ENCODE results near the gene TEX35.

TEX35 gene

GRCh38 chr1:178534137-178534868, 21.4 kb downstream of the TEX35 start:
- no peaks in the 10 kb centered on the region; the same call in 1 of the 2 replicates for H3K4me1 ChIP-seq (ENCODE audit: control insufficient read depth, insufficient read depth, low read length)
- ChIA-PET CTCF (interaction anchor here (1.1 to 3.0 kb wide), 4 partner anchors 12 to 469 kb away, joined by 3 to 20 read pairs (median 7); no protein-coding TSS in a partner anchor), POLR2A (no interaction called here)
- H3K36me3 ChIP-seq (ENCODE audit: control insufficient read depth in 2 of 2, insufficient read depth in 1 of 2, low read length in 2 of 2) = no peaks in the 10 kb centered on the region
- H3K27ac ChIP-seq (ENCODE audit: extremely low read depth, low read depth, low read length) = no peak overlapping the region
- no peaks in the 10 kb centered on the region for H3K9me3 ChIP-seq (ENCODE audit: control insufficient read depth, insufficient read depth, low read depth, low read length)
- no peak overlapping the region for H3K4me3 ChIP-seq (ENCODE audit: low read depth, low read length)
- no peak for TF ChIP-seq ZNF777 (tag by site-specific recombination; IDR thresholded peaks at IDR 0.05; ENCODE audit: borderline replicate concordance)
- no peak for TF ChIP-seq OVOL3 (tag by site-specific recombination; IDR thresholded peaks at IDR 0.05)
- no peak for TF ChIP-seq ZNF24 (tag by site-specific recombination; IDR thresholded peaks at IDR 0.05)
- TF ChIP-seq ZNF138 (tag by site-specific recombination; IDR thresholded peaks at IDR 0.05; ENCODE audit: borderline replicate concordance) = no peak
- TF ChIP-seq ZIC2 (tag by site-specific recombination; IDR thresholded peaks at IDR 0.05) = peak; percentile 53
- TF ChIP-seq ZBTB11 (tag by site-specific recombination; conservative IDR thresholded peaks at IDR 0.05; ENCODE audit: low read depth) = no peak
- TF ChIP-seq ZBTB1 (tag by site-specific recombination; IDR thresholded peaks at IDR 0.05) = no peak

DNA sequence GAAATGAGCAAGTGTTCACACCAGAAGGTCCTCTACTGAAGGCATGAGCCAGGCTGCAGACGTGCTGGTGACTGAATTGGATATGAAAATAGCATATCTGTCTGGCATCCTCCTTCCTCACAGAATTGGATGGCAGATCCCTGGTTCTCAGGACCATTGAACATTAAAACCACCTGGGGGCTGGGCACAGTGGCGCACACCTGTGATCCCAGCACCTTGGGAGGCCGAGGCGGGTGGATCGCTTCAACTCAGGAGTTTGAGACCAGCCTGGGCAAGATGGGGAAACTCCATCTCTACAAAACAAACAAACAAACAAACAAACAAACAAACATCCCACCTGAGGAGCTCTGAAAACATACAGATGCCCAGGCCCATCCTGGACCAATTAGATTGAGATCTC, 23.4 kb downstream of the TEX35 start:
- no peak overlapping the region for H3K27ac ChIP-seq (ENCODE audit: extremely low read depth, low read depth, low read length)
- POLR2A ChIA-PET = no interaction called here

GRCh38 chr1:178536844-178537371, 24.0 kb downstream of the TEX35 start:
- Histone ChIP-seq H3K27ac (ENCODE audit: extremely low read depth, low read depth, low read length) (no peak overlapping the region), H3K4me3 (ENCODE audit: low read depth, low read length) (no peak overlapping the region), H3K9me3 (ENCODE audit: control insufficient read depth, insufficient read depth, low read depth, low read length) (no peaks in the 10 kb centered on the region), H3K36me3 (ENCODE audit: control insufficient read depth in 2 of 2, insufficient read depth in 1 of 2, low read length in 2 of 2) (no peaks in the 10 kb centered on the region), H3K4me1 (ENCODE audit: control insufficient read depth, insufficient read depth, low read length) (no peaks in the 10 kb centered on the region)
- POLR2A ChIA-PET = no interaction called here
- CTCF ChIA-PET = interaction anchor here (0.8 to 2.6 kb wide), 4 partner anchors 10 to 466 kb away, joined by 3 to 12 read pairs (median 4); no protein-coding TSS in a partner anchor
- TF ChIP-seq ZNF707 (tag by site-specific recombination; IDR thresholded peaks at IDR 0.05) = no peak
- TF ChIP-seq EGR2 (tag by site-specific recombination; IDR thresholded peaks at IDR 0.05; ENCODE audit: low read depth) = no peak
- peak; percentile 79 for TF ChIP-seq ZNF600 (tag by site-specific recombination; IDR thresholded peaks at IDR 0.05)

More for the DNA sequence above, 23.4 kb downstream of the TEX35 start:
- TF ChIP-seq WT1 (tag by site-specific recombination; IDR thresholded peaks at IDR 0.05) (no peak), ZBTB20 (tag by site-specific recombination; IDR thresholded peaks at IDR 0.05) (peak; percentile 15; the same call in 1 of the 2 replicates)
- Histone ChIP-seq H3K36me3 (ENCODE audit: control insufficient read depth in 2 of 2, insufficient read depth in 1 of 2, low read length in 2 of 2) (no peaks in the 10 kb centered on the region), H3K4me1 (ENCODE audit: control insufficient read depth, insufficient read depth, low read length) (no peaks in the 10 kb centered on the region), H3K9me3 (ENCODE audit: control insufficient read depth, insufficient read depth, low read depth, low read length) (no peaks in the 10 kb centered on the region), H3K4me3 (ENCODE audit: low read depth, low read length) (no peak overlapping the region)
- CTCF ChIA-PET = interaction anchor here (0.8 to 1.1 kb wide), 2 partner anchors 10 to 226 kb away, joined by 3 read pairs; no protein-coding TSS in a partner anchor

- no peaks in the 10 kb centered on the region for H3K36me3 ChIP-seq (ENCODE audit: control insufficient read depth in 2 of 2, insufficient read depth in 1 of 2, low read length in 2 of 2)
- ChIA-PET CTCF (interaction anchor here (1.3 to 2.6 kb wide), 3 partner anchors 216 to 465 kb away, joined by 4 to 12 read pairs (median 7); no protein-coding TSS in a partner anchor), POLR2A (no interaction called here)
- no peaks in the 10 kb centered on the region for H3K9me3 ChIP-seq (ENCODE audit: control insufficient read depth, insufficient read depth, low read depth, low read length)
- no peaks in the 10 kb centered on the region for H3K4me1 ChIP-seq (ENCODE audit: control insufficient read depth, insufficient read depth, low read length)
- no peak overlapping the region for H3K27ac ChIP-seq (ENCODE audit: extremely low read depth, low read depth, low read length)
- no peak overlapping the region for H3K4me3 ChIP-seq (ENCODE audit: low read depth, low read length)
- no peak for TF ChIP-seq BCL11A (tag by site-specific recombination; IDR thresholded peaks at IDR 0.05; ENCODE audit: low read depth)
- no peak for TF ChIP-seq ZNF394 (tag by site-specific recombination; IDR thresholded peaks at IDR 0.05; ENCODE audit: borderline replicate concordance)
- TF ChIP-seq SALL2 (tag by site-specific recombination; IDR thresholded peaks at IDR 0.05; ENCODE audit: borderline replicate concordance) = no peak
- TF ChIP-seq, protein P1, sequence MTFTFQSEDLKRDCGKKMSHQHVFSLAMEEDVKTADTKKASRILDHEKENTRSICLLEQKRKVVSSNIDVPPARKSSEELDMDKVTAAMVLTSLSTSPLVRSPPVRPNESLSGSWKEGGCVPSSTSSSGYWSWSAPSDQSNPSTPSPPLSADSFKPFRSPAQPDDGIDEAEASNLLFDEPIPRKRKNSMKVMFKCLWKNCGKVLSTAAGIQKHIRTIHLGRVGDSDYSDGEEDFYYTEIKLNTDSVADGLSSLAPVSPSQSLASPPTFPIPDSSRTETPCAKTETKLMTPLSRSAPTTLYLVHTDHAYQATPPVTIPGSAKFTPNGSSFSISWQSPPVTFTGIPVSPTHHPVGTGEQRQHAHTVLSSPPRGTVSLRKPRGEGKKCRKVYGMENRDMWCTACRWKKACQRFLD (tag by site-specific recombination; IDR thresholded peaks at IDR 0.05) = no peak
- TF ChIP-seq ZNF626 (tag by site-specific recombination; IDR thresholded peaks at IDR 0.05) = no peak
- TF ChIP-seq BCL11B (tag by site-specific recombination; IDR thresholded peaks at IDR 0.05; ENCODE audit: low read depth) = no peak
- no peak for TF ChIP-seq ZNF16 (tag by site-specific recombination; IDR thresholded peaks at IDR 0.05; ENCODE audit: low read depth)
Observed at GRCh38 chr1:178537382-178538090, 24.6 kb downstream of the TEX35 start.

Measured in HEK293 (cell line).